ENCODE data around the gene AURKB.

- TF ChIP-seq CTCF (IDR thresholded peaks at IDR 0.05) (no peak), POLR2AphosphoS5 (IDR thresholded peaks at IDR 0.05; ENCODE audit: insufficient read depth in 1 of 2, low read depth in 1 of 2) (no peak)
These were observed 47.4 kb upstream of the AURKB start for GRCh38 chr17:8257801-8258200.

All from vagina (tissue), 2 donors.